Breast epithelium (tissue), 4 donors: ENCODE data around the gene FZR1. TPM values are rescaled to one million over a fixed set of nuclear protein-coding genes. Genes with fewer than 3 reads are reported as not detected.
A peak's percentile ranks its signal among the peaks of the same experiment; 100 is the strongest.

Experiments
- DNase-seq, 2 donors: peaks; one replicate each; pipeline ENCODE4 v3.0.0-alpha.2; 2019; ENCODE audit warnings: low spot score in 2 of 2
- H3K27ac ChIP-seq, 2 donors: fragments of 200-600 bp; sonication (generic) in 1 of 2; one replicate each; pipeline ENCODE4 v1.5.1; 2016 to 2019; ENCODE audit warnings: mild to moderate bottlenecking in 1 of 2
- H3K27me3 ChIP-seq, 2 donors: fragments of 200-600 bp; sonication (generic) in 1 of 2; one replicate each; pipeline versions ENCODE4 v1.5.1 to v1.6.0; 2017 to 2019; ENCODE audit warnings: control low read depth in 1 of 2, mild to moderate bottlenecking in 1 of 2
- H3K36me3 ChIP-seq: fragments of 200-600 bp; one replicate; pipeline ENCODE4 v1.5.1; 2019
- H3K4me1 ChIP-seq, 2 donors: fragments of 200-600 bp; sonication (generic); one replicate each; pipeline ENCODE4 v1.5.1; 2016 to 2019; ENCODE audit warnings: control low read depth in 1 of 2
- H3K4me3 ChIP-seq, 3 donors: fragments of 200-600 bp; sonication (generic); 1 replicate in 2 of 3; 2 replicates in 1 of 3; pipeline ENCODE4 v1.5.1; 2016 to 2019; ENCODE audit warnings: mild to moderate bottlenecking in 3 of 3, moderate library complexity in 2 of 3
- H3K9me3 ChIP-seq, 2 donors: fragments of 200-600 bp; sonication (generic) in 1 of 2; one replicate each; pipeline ENCODE4 v1.5.1; 2016 to 2019; ENCODE audit warnings: control low read depth in 1 of 2
- CTCF ChIP-seq, 3 donors: fragments of 450-650 bp; IDR thresholded peaks; one replicate each; pipeline ENCODE4 v1.5.1; 2016 to 2017; ENCODE audit warnings: antibody characterized with exemption in 3 of 3, mild to moderate bottlenecking in 3 of 3, moderate library complexity in 3 of 3
- POLR2A ChIP-seq: fragments of 450-650 bp; IDR thresholded peaks from one replicate; pipeline ENCODE4 v1.6.1; 2016; ENCODE audit warnings: antibody characterized with exemption, mild to moderate bottlenecking, moderate library complexity
- POLR2AphosphoS5 ChIP-seq, 3 donors: sonication (generic); formaldehyde crosslinking; IDR thresholded peaks; one replicate each; pipeline ENCODE4 v1.6.1; 2017; ENCODE audit warnings: antibody characterized with exemption in 3 of 3
- intact Hi-C: fragments of 100-400 bp; cut with DNase I; formaldehyde crosslinking; loops from one replicate; pipeline ENCODE4 v1.15.1; 2023; ENCODE audit warnings: low total_unique reads
- total RNA-seq, 3 donors: library from RNA; depleted of rRNA; stranded (reverse); fragments of >200 nt; gene quantifications; one replicate each; pipeline ENCODE4 v1.1.0, GENCODE V29; 2016

FZR1 gene
- total RNA-seq, 3 donors from 2014 or later: 15.8 to 28.7 (median 26.5) TPM

DNA sequence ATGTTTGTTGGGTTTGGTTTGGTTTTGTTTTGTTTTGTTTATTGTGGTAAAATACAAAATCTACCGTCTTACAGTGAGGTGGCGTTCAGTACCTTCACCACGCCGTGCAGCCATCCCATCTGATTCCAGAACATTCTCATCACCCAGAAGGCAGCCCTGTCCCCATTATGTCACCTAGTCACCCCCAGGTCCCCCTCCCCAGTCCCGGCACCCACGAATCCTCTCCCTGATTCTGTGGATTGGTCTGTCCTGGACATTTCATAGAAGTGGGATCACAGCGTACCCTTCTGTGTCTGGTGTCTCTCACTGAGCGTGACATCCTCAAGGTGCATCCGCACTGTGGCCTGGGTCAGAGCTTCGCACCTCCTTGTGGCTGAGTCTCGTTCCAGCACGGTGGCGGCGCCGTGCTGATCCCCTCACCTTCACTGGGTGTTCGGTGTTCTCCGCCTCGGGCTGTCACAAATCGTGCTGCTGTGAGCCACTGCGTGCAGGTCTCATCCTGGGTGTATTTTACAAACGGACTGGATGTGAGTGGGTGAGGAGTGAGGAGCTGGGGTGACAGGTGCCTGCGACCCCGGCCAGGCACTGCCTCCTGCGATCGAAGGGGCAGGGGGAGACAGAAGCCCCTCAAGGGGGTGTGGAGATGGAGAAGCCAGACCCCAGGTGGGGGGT is 32.3 kb downstream of the FZR1 start:
- Histone ChIP-seq H3K4me1 (peaks cover 5 to 13% of the 10 kb centered on the region in 2 donors), H3K9me3 (no peaks in the 10 kb centered on the region), H3K36me3 (peaks cover 7% of the 10 kb centered on the region), H3K27ac (peak overlapping the region in 1 of 2 donors; percentile 25), H3K27me3 (no peaks in the 10 kb centered on the region), H3K4me3 (no peak overlapping the region)
- TF ChIP-seq POLR2AphosphoS5 (IDR thresholded peaks at IDR 0.05): no peak
- no peak for TF ChIP-seq POLR2A
- no peak for TF ChIP-seq CTCF (IDR thresholded peaks at IDR 0.05)
- intact Hi-C loops: no loop called here
- no peak for DNase-seq

- Histone ChIP-seq H3K27ac (peak within 1 kb of the TSS in 1 of 2 donors; percentile 25), H3K9me3 (no peaks in the 10 kb centered on the region), H3K4me1 (peaks cover 5 to 13% of the 10 kb centered on the region in 2 donors), H3K4me3 (no peak within 1 kb of the TSS), H3K36me3 (peaks cover 4% of the 10 kb centered on the region), H3K27me3 (no peaks in the 10 kb centered on the region)
- DNase-seq: no peak
- intact Hi-C loops: no loop called here
- TF ChIP-seq POLR2AphosphoS5 (IDR thresholded peaks at IDR 0.05): no peak
- no peak for TF ChIP-seq POLR2A
- no peak for TF ChIP-seq CTCF (IDR thresholded peaks at IDR 0.05)
Measured at GRCh38 chr19:3538965-3539755, 33.0 kb downstream of the FZR1 start, which contains the start of gene TEKTIP1. Gene TEKTIP1, plus strand, starts transcription at chr19:3539174. Its CDS starts 4 bp downstream, at chr19:3539178.

GRCh38 chr19:3539756-3540118 is 33.6 kb downstream of the FZR1 start:
- Histone ChIP-seq H3K27me3 (no peaks in the 10 kb centered on the region), H3K36me3 (peaks cover 4% of the 10 kb centered on the region), H3K9me3 (no peaks in the 10 kb centered on the region), H3K4me1 (peaks cover 5 to 13% of the 10 kb centered on the region in 2 donors), H3K27ac (no peak overlapping the region), H3K4me3 (no peak overlapping the region)
- no peak for DNase-seq
- TF ChIP-seq CTCF (IDR thresholded peaks at IDR 0.05) (no peak), POLR2AphosphoS5 (IDR thresholded peaks at IDR 0.05) (no peak), POLR2A (no peak)
- intact Hi-C loops: no loop called here

GRCh38 chr19:3543150-3544057 is 37.3 kb downstream of the FZR1 start:
- DNase-seq: no peak
- H3K27ac ChIP-seq: peak overlapping the region; percentile 7 to 13
- H3K4me3 ChIP-seq: no peak overlapping the region
- no peaks in the 10 kb centered on the region for H3K4me1 ChIP-seq
- H3K36me3 ChIP-seq: no peaks in the 10 kb centered on the region
- no peak for TF ChIP-seq POLR2A
- no peak for TF ChIP-seq CTCF (IDR thresholded peaks at IDR 0.05)
- TF ChIP-seq POLR2AphosphoS5 (IDR thresholded peaks at IDR 0.05): no peak
- intact Hi-C loops: no loop called here
- H3K27me3 ChIP-seq: no peaks in the 10 kb centered on the region
- H3K9me3 ChIP-seq: no peaks in the 10 kb centered on the region
